ENCODE measurements around the gene PTPN12.
"Not testable (repeated sequence)": the region's sequence is repeated elsewhere in the genome, so short reads cannot be mapped to it uniquely, and the experiment has no call there.

Gene PTPN12

GRCh38 chr7:77501192-77501515 lies 35.9 kb upstream of the PTPN12 start:
- Histone ChIP-seq H3K4me3 (IDR thresholded peaks at IDR 0.05; ENCODE audit: insufficient read depth, low read depth, low read length) (no peak overlapping the region), H3K27ac (no peak overlapping the region), H3K79me2 (ENCODE audit: insufficient read depth, low read depth) (no peaks in the 10 kb centered on the region), H2AFZ (ENCODE audit: low read depth) (no peak overlapping the region), H3K4me1 (ENCODE audit: low read depth, poor library complexity, severe bottlenecking) (peaks cover 9% of the 10 kb centered on the region), H3K9ac (no peak overlapping the region), H3K36me3 (ENCODE audit: insufficient read depth) (no peaks in the 10 kb centered on the region), H3K27me3 (ENCODE audit: insufficient read depth, low read depth) (no peaks in the 10 kb centered on the region), H3K4me2 (no peak overlapping the region), H4K20me1 (ENCODE audit: insufficient read depth) (no peaks in the 10 kb centered on the region; the same call in 1 of the 2 replicates)
- no peak for TF ChIP-seq CTCF (conservative IDR thresholded peaks at IDR 0.05; ENCODE audit: low read depth, low read length)

- Histone ChIP-seq H3K4me2 (no peak overlapping the region), H3K4me3 (IDR thresholded peaks at IDR 0.05; ENCODE audit: insufficient read depth, low read depth, low read length) (no peak overlapping the region), H3K27me3 (ENCODE audit: insufficient read depth, low read depth) (no peaks in the 10 kb centered on the region), H3K79me2 (ENCODE audit: insufficient read depth, low read depth) (no peaks in the 10 kb centered on the region), H3K9ac (no peak overlapping the region), H3K4me1 (ENCODE audit: low read depth, poor library complexity, severe bottlenecking) (peaks cover 9% of the 10 kb centered on the region), H3K27ac (no peak overlapping the region), H4K20me1 (ENCODE audit: insufficient read depth) (no peaks in the 10 kb centered on the region; the same call in 1 of the 2 replicates), H2AFZ (ENCODE audit: low read depth) (no peak overlapping the region), H3K36me3 (ENCODE audit: insufficient read depth) (no peaks in the 10 kb centered on the region)
- TF ChIP-seq CTCF (conservative IDR thresholded peaks at IDR 0.05; ENCODE audit: low read depth, low read length) = no peak
Measured at GRCh38 chr7:77504951-77505350, 32.1 kb upstream of the PTPN12 start.

GRCh38 chr7:77506899-77507298 lies 30.2 kb upstream of the PTPN12 start:
- H3K79me2 ChIP-seq (ENCODE audit: insufficient read depth, low read depth) = no peaks in the 10 kb centered on the region
- H3K9ac ChIP-seq = no peak overlapping the region
- H3K27ac ChIP-seq = no peak overlapping the region
- H3K4me1 ChIP-seq (ENCODE audit: low read depth, poor library complexity, severe bottlenecking) = no peaks in the 10 kb centered on the region
- H4K20me1 ChIP-seq (ENCODE audit: insufficient read depth) = no peaks in the 10 kb centered on the region; the same call in 1 of the 2 replicates
- H3K27me3 ChIP-seq (ENCODE audit: insufficient read depth, low read depth) = no peaks in the 10 kb centered on the region
- H3K36me3 ChIP-seq (ENCODE audit: insufficient read depth) = no peaks in the 10 kb centered on the region
- no peak overlapping the region for H3K4me3 ChIP-seq (IDR thresholded peaks at IDR 0.05; ENCODE audit: insufficient read depth, low read depth, low read length)
- TF ChIP-seq CTCF (conservative IDR thresholded peaks at IDR 0.05; ENCODE audit: low read depth, low read length) = no peak
- no peak overlapping the region for H2AFZ ChIP-seq (ENCODE audit: low read depth)
- no peak overlapping the region for H3K4me2 ChIP-seq

- H3K4me2 ChIP-seq; H3K4me1 ChIP-seq (ENCODE audit: low read depth, poor library complexity, severe bottlenecking); H4K20me1 ChIP-seq (ENCODE audit: insufficient read depth); H3K27me3 ChIP-seq (ENCODE audit: insufficient read depth, low read depth); H3K4me3 ChIP-seq (IDR thresholded peaks at IDR 0.05; ENCODE audit: insufficient read depth, low read depth, low read length); H2AFZ ChIP-seq (ENCODE audit: low read depth); H3K36me3 ChIP-seq (ENCODE audit: insufficient read depth); H3K27ac ChIP-seq; H3K79me2 ChIP-seq (ENCODE audit: insufficient read depth, low read depth); H3K9ac ChIP-seq: not testable (repeated sequence)
Measured at GRCh38 chr7:77513002-77513670, 24.0 kb upstream of the PTPN12 start.

GRCh38 chr7:77516085-77516484 lies 21.0 kb upstream of the PTPN12 start:
- H3K27ac ChIP-seq = no peak overlapping the region
- H3K9ac ChIP-seq = no peak overlapping the region
- H3K4me3 ChIP-seq (IDR thresholded peaks at IDR 0.05; ENCODE audit: insufficient read depth, low read depth, low read length) = no peak overlapping the region
- no peaks in the 10 kb centered on the region for H4K20me1 ChIP-seq (ENCODE audit: insufficient read depth)
- no peak overlapping the region for H3K4me2 ChIP-seq
- H3K36me3 ChIP-seq (ENCODE audit: insufficient read depth) = no peaks in the 10 kb centered on the region
- no peak overlapping the region for H2AFZ ChIP-seq (ENCODE audit: low read depth)
- H3K79me2 ChIP-seq (ENCODE audit: insufficient read depth, low read depth) = no peaks in the 10 kb centered on the region
- TF ChIP-seq CTCF (conservative IDR thresholded peaks at IDR 0.05; ENCODE audit: low read depth, low read length) = no peak
- H3K4me1 ChIP-seq (ENCODE audit: low read depth, poor library complexity, severe bottlenecking) = no peaks in the 10 kb centered on the region
- H3K27me3 ChIP-seq (ENCODE audit: insufficient read depth, low read depth) = no peaks in the 10 kb centered on the region
